ENCODE measurements around the gene JAKMIP2. TPM values are rescaled to one million over a fixed set of nuclear protein-coding genes. Genes with fewer than 3 reads are reported as not detected.

JAKMIP2 gene
- total RNA-seq, 5 donors from 2014 or later (not counting 1 experiment from before 2014, with no cell fraction given) = 1.8 to 8.3 (median 5.7) TPM

DNA sequence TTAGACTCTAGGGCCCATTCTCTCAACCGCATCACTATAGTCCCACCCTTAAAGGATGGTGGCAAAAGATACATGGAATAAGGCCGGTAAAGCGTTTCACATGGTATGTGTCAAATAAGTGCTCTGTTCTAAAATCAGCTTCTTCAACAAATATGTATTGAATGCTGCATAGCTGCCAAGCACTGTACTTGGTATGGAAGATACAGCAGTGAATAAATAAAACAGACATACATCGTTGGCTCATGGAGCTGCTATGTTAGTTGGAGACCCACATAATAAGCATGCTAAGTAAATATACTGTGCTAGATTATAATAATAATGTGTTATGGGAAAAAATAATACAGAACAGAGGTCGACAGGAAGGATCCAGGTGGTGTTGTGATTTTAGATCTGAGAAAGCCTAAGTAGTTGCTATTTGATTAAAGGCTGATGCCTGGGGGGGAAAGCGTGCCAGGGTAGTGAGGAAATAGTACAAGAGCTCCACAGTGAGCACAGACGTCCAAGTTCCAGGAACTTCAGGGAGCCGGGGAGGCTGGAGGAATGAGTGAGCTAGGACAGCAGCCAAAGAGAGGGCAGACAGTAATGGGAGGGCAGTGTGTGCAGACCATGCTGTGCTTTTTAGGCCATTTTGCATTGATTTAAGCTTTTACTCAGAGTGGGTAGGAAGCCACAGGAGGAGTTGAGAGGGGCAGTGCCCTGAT is 93.7 kb downstream of the JAKMIP2 start:
- peaks cover 4% of the 10 kb centered on the region for H3K36me3 Mint-ChIP-seq
- ChIA-PET CTCF (interaction anchor here in 1 of 2 donors (0.6 kb wide), 1 partner anchor 61 kb away, joined by 3 read pairs; no protein-coding TSS in a partner anchor), POLR2A (no interaction called here)
- Histone ChIP-seq H3K4me1 (ENCODE audit: control insufficient read depth in 1 of 2, extremely low read depth in 1 of 2, insufficient read depth in 2 of 2, low read length in 2 of 2) (no peaks in the 10 kb centered on the region), H3K9me3 (no peaks in the 10 kb centered on the region), H3K27ac (ENCODE audit: low read length) (no peak overlapping the region), H3K27me3 (replicated peaks in 1 of 2; ENCODE audit: control insufficient read depth in 2 of 2, extremely low read depth in 1 of 2, insufficient read depth in 2 of 2, low read length in 1 of 2) (no peaks in the 10 kb centered on the region), H3K4me3 (ENCODE audit: control insufficient read depth in 1 of 2, extremely low read depth in 1 of 2, low read length in 1 of 2) (no peak overlapping the region), H3K36me3 (ENCODE audit: control insufficient read depth in 2 of 2, extremely low read depth in 1 of 2, insufficient read depth in 1 of 2, low read length in 1 of 2) (no peaks in the 10 kb centered on the region)
- no peak overlapping the region for H3K4me3 Mint-ChIP-seq
- H3K27me3 Mint-ChIP-seq = no peaks in the 10 kb centered on the region
- H3K4me1 Mint-ChIP-seq = no peaks in the 10 kb centered on the region
- ATAC-seq (replicated peaks in 1 of 4) (no peak), DNase-seq (no peak)
- no peaks in the 10 kb centered on the region for H3K9me3 Mint-ChIP-seq
- 87% methylated on average over 4 of the region's 8 CpGs for WGBS (ENCODE audit: insufficient coverage)
- no peak overlapping the region for H3K27ac Mint-ChIP-seq

DNA sequence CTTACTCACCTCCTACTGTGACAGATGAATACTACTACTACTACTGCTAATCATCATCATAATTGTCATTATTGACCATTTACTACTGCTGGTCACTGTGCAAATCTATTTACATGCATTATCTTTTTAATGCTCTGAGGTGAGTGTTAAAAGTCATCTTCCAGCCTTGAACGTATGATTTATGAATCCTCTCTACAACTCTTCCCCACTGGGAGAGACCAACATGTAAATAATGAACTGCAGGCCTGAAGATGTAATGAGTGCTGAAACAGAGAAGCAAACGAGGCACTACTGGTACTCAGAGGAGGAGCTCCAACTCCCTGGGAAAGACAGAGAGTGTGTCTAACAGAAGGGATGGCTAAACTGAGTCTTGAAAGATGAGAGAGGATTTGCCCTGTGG is 95.4 kb downstream of the JAKMIP2 start:
- Mint-ChIP-seq H3K9me3 (no peaks in the 10 kb centered on the region), H3K36me3 (peaks cover 4% of the 10 kb centered on the region), H3K27ac (no peak overlapping the region), H3K4me3 (no peak overlapping the region), H3K27me3 (no peaks in the 10 kb centered on the region), H3K4me1 (no peaks in the 10 kb centered on the region)
- POLR2A ChIA-PET = no interaction called here
- WGBS (ENCODE audit: insufficient coverage) = 67% methylated on average over 1 of the region's 2 CpGs
- Histone ChIP-seq H3K27me3 (replicated peaks in 1 of 2; ENCODE audit: control insufficient read depth in 2 of 2, extremely low read depth in 1 of 2, insufficient read depth in 2 of 2, low read length in 1 of 2) (no peaks in the 10 kb centered on the region), H3K9me3 (no peaks in the 10 kb centered on the region), H3K36me3 (ENCODE audit: control insufficient read depth in 2 of 2, extremely low read depth in 1 of 2, insufficient read depth in 1 of 2, low read length in 1 of 2) (no peaks in the 10 kb centered on the region), H3K4me1 (ENCODE audit: control insufficient read depth in 1 of 2, extremely low read depth in 1 of 2, insufficient read depth in 2 of 2, low read length in 2 of 2) (no peaks in the 10 kb centered on the region), H3K27ac (ENCODE audit: low read length) (no peak overlapping the region), H3K4me3 (ENCODE audit: control insufficient read depth in 1 of 2, extremely low read depth in 1 of 2, low read length in 1 of 2) (no peak overlapping the region)
- no peak for DNase-seq
- CTCF ChIA-PET = no interaction called here
- ATAC-seq (replicated peaks in 1 of 4) = no peak

DNA sequence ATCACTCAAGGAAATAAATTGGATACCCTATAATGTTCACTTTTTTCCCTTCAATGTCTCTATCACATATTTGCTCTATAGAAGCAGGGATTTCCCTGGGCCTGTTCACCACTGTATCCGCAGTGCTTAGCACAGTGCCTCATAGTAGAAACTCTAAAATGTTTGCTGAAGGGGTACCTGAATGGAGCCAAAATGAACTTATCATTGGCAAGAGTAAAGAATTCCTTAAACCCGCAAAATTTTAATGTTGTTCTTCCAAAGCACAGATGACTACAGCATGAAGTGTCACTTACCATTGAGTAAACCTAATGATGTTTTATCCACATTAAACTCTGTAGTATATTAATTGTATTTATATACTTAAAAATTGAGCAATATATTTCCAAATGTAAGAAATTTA is 96.1 kb downstream of the JAKMIP2 start:
- no peak overlapping the region for H3K4me3 Mint-ChIP-seq
- no peak for DNase-seq
- no peaks in the 10 kb centered on the region for H3K4me1 Mint-ChIP-seq
- Histone ChIP-seq H3K9me3 (no peaks in the 10 kb centered on the region), H3K36me3 (ENCODE audit: control insufficient read depth in 2 of 2, extremely low read depth in 1 of 2, insufficient read depth in 1 of 2, low read length in 1 of 2) (no peaks in the 10 kb centered on the region), H3K4me3 (ENCODE audit: control insufficient read depth in 1 of 2, extremely low read depth in 1 of 2, low read length in 1 of 2) (no peak overlapping the region), H3K27ac (ENCODE audit: low read length) (no peak overlapping the region), H3K4me1 (ENCODE audit: control insufficient read depth in 1 of 2, extremely low read depth in 1 of 2, insufficient read depth in 2 of 2, low read length in 2 of 2) (no peaks in the 10 kb centered on the region), H3K27me3 (replicated peaks in 1 of 2; ENCODE audit: control insufficient read depth in 2 of 2, extremely low read depth in 1 of 2, insufficient read depth in 2 of 2, low read length in 1 of 2) (no peaks in the 10 kb centered on the region)
- ChIA-PET POLR2A (no interaction called here), CTCF (no interaction called here)
- no peaks in the 10 kb centered on the region for H3K36me3 Mint-ChIP-seq
- H3K9me3 Mint-ChIP-seq = no peaks in the 10 kb centered on the region
- ATAC-seq (replicated peaks in 1 of 4) = no peak
- no peaks in the 10 kb centered on the region for H3K27me3 Mint-ChIP-seq
- no peak overlapping the region for H3K27ac Mint-ChIP-seq
- WGBS (ENCODE audit: insufficient coverage) = no CpG with 5 or more reads among the region's 2 CpGs

DNA sequence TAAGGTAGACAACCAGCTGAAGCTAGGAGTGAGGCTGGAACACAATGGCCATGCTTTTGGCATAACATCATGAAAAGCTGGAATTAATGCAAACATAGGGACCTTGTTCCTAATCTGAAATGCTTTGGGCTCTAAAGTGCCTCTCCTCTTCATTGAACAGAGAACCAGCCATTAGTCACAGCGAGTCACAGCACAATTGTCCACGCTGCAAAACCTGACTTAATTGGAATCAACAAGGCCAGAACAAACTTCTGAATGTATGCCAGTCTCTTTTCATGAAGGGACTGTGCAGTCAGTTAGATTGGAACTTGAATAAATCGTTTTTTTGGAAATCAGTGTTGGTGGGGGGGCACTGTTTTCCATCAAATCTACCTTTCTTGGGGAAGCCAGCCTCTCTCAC is 96.5 kb downstream of the JAKMIP2 start:
- Mint-ChIP-seq H3K4me3 (no peak overlapping the region), H3K36me3 (no peaks in the 10 kb centered on the region), H3K27ac (no peak overlapping the region), H3K9me3 (no peaks in the 10 kb centered on the region), H3K27me3 (no peaks in the 10 kb centered on the region), H3K4me1 (no peaks in the 10 kb centered on the region)
- WGBS (ENCODE audit: insufficient coverage) = 100% methylated on average over 2 of the region's 3 CpGs
- ChIA-PET CTCF (no interaction called here), POLR2A (no interaction called here)
- ATAC-seq (replicated peaks in 1 of 4) (no peak), DNase-seq (no peak)
- Histone ChIP-seq H3K36me3 (ENCODE audit: control insufficient read depth in 2 of 2, extremely low read depth in 1 of 2, insufficient read depth in 1 of 2, low read length in 1 of 2) (no peaks in the 10 kb centered on the region), H3K27me3 (replicated peaks in 1 of 2; ENCODE audit: control insufficient read depth in 2 of 2, extremely low read depth in 1 of 2, insufficient read depth in 2 of 2, low read length in 1 of 2) (no peaks in the 10 kb centered on the region), H3K4me3 (ENCODE audit: control insufficient read depth in 1 of 2, extremely low read depth in 1 of 2, low read length in 1 of 2) (no peak overlapping the region), H3K27ac (ENCODE audit: low read length) (no peak overlapping the region), H3K9me3 (no peaks in the 10 kb centered on the region), H3K4me1 (ENCODE audit: control insufficient read depth in 1 of 2, extremely low read depth in 1 of 2, insufficient read depth in 2 of 2, low read length in 2 of 2) (no peaks in the 10 kb centered on the region)

DNA sequence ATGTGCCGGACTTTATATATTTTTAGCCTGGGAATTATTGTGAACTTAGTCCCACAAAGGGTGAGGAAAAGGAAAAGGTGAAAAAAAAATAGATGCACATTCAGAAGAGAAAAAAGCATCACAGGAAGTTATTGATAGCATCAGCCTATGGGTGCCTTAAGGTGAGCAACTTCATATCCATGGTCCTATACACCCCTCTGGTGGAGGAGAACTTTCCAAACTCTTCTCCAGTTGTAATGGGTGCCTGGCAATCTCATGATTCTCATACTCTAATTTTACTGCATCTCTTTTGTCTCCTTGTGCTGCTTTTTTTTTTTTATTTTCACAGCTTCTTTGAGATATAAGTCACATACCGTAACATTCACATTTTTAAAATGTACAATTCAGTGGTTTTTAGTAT is 107.4 kb downstream of the JAKMIP2 start:
- Histone ChIP-seq H3K27me3 (replicated peaks in 1 of 2; ENCODE audit: control insufficient read depth in 2 of 2, extremely low read depth in 1 of 2, insufficient read depth in 2 of 2, low read length in 1 of 2) (no peaks in the 10 kb centered on the region), H3K9me3 (no peaks in the 10 kb centered on the region), H3K36me3 (ENCODE audit: control insufficient read depth in 2 of 2, extremely low read depth in 1 of 2, insufficient read depth in 1 of 2, low read length in 1 of 2) (peaks cover 5 to 6% of the 10 kb centered on the region in 2 donors), H3K27ac (ENCODE audit: low read length) (no peak overlapping the region), H3K4me3 (ENCODE audit: control insufficient read depth in 1 of 2, extremely low read depth in 1 of 2, low read length in 1 of 2) (no peak overlapping the region), H3K4me1 (ENCODE audit: control insufficient read depth in 1 of 2, extremely low read depth in 1 of 2, insufficient read depth in 2 of 2, low read length in 2 of 2) (no peaks in the 10 kb centered on the region)
- WGBS (ENCODE audit: insufficient coverage) = no CpG with 5 or more reads among the region's 2 CpGs
- no peak overlapping the region for H3K4me3 Mint-ChIP-seq
- H3K9me3 Mint-ChIP-seq = no peaks in the 10 kb centered on the region
- no peaks in the 10 kb centered on the region for H3K4me1 Mint-ChIP-seq
- CTCF ChIA-PET = interaction anchor here in 1 of 2 donors (0.6 kb wide), 1 partner anchor 1130 kb away, joined by 4 read pairs; no protein-coding TSS in a partner anchor
- POLR2A ChIA-PET = interaction anchor here in 1 of 2 donors (0.7 kb wide), 1 partner anchor 86 kb away, joined by 6 read pairs; no protein-coding TSS in a partner anchor
- no peak for ATAC-seq (replicated peaks in 1 of 4)
- H3K27ac Mint-ChIP-seq = no peak overlapping the region
- DNase-seq = no peak
- H3K27me3 Mint-ChIP-seq = no peaks in the 10 kb centered on the region
- H3K36me3 Mint-ChIP-seq = peaks cover 5% of the 10 kb centered on the region

DNA sequence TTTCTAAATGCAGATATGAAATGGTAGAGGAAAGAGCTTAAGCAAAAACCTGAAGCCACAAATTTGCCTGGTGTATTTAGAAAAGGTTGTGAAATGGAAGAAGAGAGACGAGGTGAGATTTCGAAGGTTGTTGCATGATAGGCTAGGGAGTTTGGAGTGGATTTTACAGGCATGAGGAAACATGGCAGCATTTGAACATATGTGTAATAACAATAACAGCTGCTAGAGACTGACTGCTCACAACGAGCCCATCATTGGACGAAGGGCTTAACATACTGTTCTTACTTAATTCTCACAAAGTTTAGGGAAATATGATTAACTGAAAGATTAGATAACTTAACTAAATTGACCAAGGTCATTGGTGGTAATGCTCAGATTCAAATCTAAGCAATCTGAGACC is 108.1 kb downstream of the JAKMIP2 start:
- H3K27ac Mint-ChIP-seq = no peak overlapping the region
- ATAC-seq (replicated peaks in 1 of 4) (no peak), DNase-seq (no peak)
- CTCF ChIA-PET = interaction anchor here in 1 of 2 donors (0.5 kb wide), 1 partner anchor 37 kb away, joined by 10 read pairs; no protein-coding TSS in a partner anchor
- Histone ChIP-seq H3K27me3 (replicated peaks in 1 of 2; ENCODE audit: control insufficient read depth in 2 of 2, extremely low read depth in 1 of 2, insufficient read depth in 2 of 2, low read length in 1 of 2) (no peaks in the 10 kb centered on the region), H3K27ac (ENCODE audit: low read length) (no peak overlapping the region), H3K9me3 (no peaks in the 10 kb centered on the region), H3K4me3 (ENCODE audit: control insufficient read depth in 1 of 2, extremely low read depth in 1 of 2, low read length in 1 of 2) (no peak overlapping the region), H3K4me1 (ENCODE audit: control insufficient read depth in 1 of 2, extremely low read depth in 1 of 2, insufficient read depth in 2 of 2, low read length in 2 of 2) (no peaks in the 10 kb centered on the region), H3K36me3 (ENCODE audit: control insufficient read depth in 2 of 2, extremely low read depth in 1 of 2, insufficient read depth in 1 of 2, low read length in 1 of 2) (peaks cover 5 to 6% of the 10 kb centered on the region in 2 donors)
- no CpG with 5 or more reads among the region's 4 CpGs for WGBS (ENCODE audit: insufficient coverage)
- POLR2A ChIA-PET = no interaction called here
- no peaks in the 10 kb centered on the region for H3K27me3 Mint-ChIP-seq
- no peaks in the 10 kb centered on the region for H3K4me1 Mint-ChIP-seq
- H3K4me3 Mint-ChIP-seq = no peak overlapping the region
- H3K9me3 Mint-ChIP-seq = no peaks in the 10 kb centered on the region
- H3K36me3 Mint-ChIP-seq = peaks cover 5% of the 10 kb centered on the region
